ENCODE results near the gene CD82.

DNA sequence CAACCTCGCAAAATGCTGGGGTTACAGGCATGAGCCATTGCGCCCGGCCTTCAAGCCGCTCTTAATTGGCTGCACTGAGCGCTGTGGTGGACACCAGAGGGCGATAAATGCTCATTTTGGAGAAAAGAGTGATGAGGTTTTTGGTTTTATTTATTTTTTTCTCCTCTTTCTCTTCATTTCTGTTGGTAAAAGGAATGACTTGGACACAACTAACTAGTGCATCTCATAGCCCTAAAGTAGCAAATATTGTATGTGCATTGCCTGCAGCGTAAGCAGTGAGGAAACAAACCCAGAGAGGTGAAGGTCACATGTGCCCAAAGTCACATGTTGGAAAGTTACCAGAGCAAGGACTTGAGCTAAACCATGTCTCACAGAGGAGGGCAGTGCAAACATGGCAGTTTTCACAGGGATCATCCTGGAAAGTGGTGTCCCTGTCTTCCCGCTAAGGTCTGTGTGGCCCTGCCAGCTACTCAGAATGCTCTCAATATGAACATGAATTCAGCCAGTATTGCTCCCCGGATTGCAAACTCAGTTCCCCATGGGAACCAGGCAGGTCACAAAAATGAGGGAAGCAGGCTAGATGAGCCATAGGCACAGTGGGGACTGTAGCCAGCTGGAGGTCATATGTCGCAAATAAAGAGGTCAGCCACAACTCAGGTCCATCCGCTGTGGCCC, 8.6 kb upstream of the CD82 start:
- TF ChIP-seq EP300 (IDR thresholded peaks at IDR 0.05): no peak
- TF ChIP-seq, protein P1, sequence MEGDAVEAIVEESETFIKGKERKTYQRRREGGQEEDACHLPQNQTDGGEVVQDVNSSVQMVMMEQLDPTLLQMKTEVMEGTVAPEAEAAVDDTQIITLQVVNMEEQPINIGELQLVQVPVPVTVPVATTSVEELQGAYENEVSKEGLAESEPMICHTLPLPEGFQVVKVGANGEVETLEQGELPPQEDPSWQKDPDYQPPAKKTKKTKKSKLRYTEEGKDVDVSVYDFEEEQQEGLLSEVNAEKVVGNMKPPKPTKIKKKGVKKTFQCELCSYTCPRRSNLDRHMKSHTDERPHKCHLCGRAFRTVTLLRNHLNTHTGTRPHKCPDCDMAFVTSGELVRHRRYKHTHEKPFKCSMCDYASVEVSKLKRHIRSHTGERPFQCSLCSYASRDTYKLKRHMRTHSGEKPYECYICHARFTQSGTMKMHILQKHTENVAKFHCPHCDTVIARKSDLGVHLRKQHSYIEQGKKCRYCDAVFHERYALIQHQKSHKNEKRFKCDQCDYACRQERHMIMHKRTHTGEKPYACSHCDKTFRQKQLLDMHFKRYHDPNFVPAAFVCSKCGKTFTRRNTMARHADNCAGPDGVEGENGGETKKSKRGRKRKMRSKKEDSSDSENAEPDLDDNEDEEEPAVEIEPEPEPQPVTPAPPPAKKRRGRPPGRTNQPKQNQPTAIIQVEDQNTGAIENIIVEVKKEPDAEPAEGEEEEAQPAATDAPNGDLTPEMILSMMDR (IDR thresholded peaks at IDR 0.05): peak; percentile 66 to 85 (median 83)
